B cell (primary cell): ENCODE data around the gene ZNF724. TPM values are rescaled to one million over a fixed set of nuclear protein-coding genes. Genes with fewer than 3 reads are reported as not detected.
A peak's percentile ranks its signal among the peaks of the same experiment; 100 is the strongest.

ENCODE experiments used
- ATAC-seq: fragments of 200-7000 bp; cut with Tn5 transposase; one replicate; pipeline ENCODE4 v1.10.0; 2021; ENCODE audit warnings: low read depth, mild to moderate bottlenecking, moderate number of reproducible peaks, moderate library complexity
- CTCF ChIA-PET: fragments of 350-600 bp; sonication (Branson Sonifier 250); formaldehyde crosslinking; loops from one replicate; lab custom pipeline; 2021; ENCODE audit warnings: antibody characterized with exemption, inconsistent platforms; lab: Charles Lee
- POLR2A ChIA-PET: fragments of 350-600 bp; sonication (Branson Sonifier 250); formaldehyde crosslinking; loops from one replicate; lab custom pipeline; 2021; ENCODE audit warnings: antibody characterized with exemption; lab: Charles Lee
- DNase-seq: peaks from one replicate; pipeline ENCODE4 v3.0.0; 2013
- H2AFZ ChIP-seq: 2 replicates; pipeline ENCODE4 v1.6.1; 2012; ENCODE audit warnings: mild to moderate bottlenecking, low read depth, low read length; ENCODE audit not compliant: insufficient read depth, poor library complexity, severe bottlenecking
- H3K27ac ChIP-seq, 2 donors: 1 replicate in 1 of 2; 2 replicates in 1 of 2; pipeline ENCODE4 v1.5.1; 2012 to 2013; ENCODE audit warnings: low read length in 2 of 2, mild to moderate bottlenecking in 2 of 2, moderate library complexity in 1 of 2
- H3K27me3 ChIP-seq, 4 experiments: fragments of 200-600 bp in 1 of 4; sonication (generic) in 1 of 4; replicated peaks in 1 of 4; 1 replicate in 2 of 4; 2 replicates in 2 of 4; pipeline versions ENCODE4 v1.6.1 to v1.7.0; 2013 to 2016; ENCODE audit warnings: low read length in 3 of 4, mild to moderate bottlenecking in 2 of 4, mixed read lengths in 1 of 4, moderate library complexity in 1 of 4; ENCODE audit not compliant: insufficient read depth in 4 of 4, control insufficient read depth in 3 of 4; ENCODE audit errors: control extremely low read depth in 1 of 4
- H3K36me3 ChIP-seq, 2 experiments: replicated peaks in 1 of 2; 1 replicate in 1 of 2; 2 replicates in 1 of 2; pipeline versions ENCODE4 v1.6.1 to v1.7.1; 2013; ENCODE audit warnings: low read length in 1 of 2; ENCODE audit not compliant: insufficient read depth in 2 of 2, control insufficient read depth in 1 of 2; ENCODE audit errors: control extremely low read depth in 1 of 2, extremely low read depth in 1 of 2
- H3K4me1 ChIP-seq, 2 donors: fragments of 200-600 bp in 1 of 2; sonication (generic) in 1 of 2; 1 replicate in 1 of 2; 2 replicates in 1 of 2; pipeline versions ENCODE4 v1.5.1 to v1.6.1; 2013 to 2017; ENCODE audit warnings: low read length in 2 of 2; ENCODE audit not compliant: control insufficient read depth in 2 of 2, insufficient read depth in 2 of 2
- H3K4me2 ChIP-seq: replicated peaks from 2 replicates; pipeline ENCODE3; 2012; ENCODE audit warnings: mild to moderate bottlenecking, low read depth, low read length; ENCODE audit not compliant: poor library complexity, severe bottlenecking
- H3K4me3 ChIP-seq, 5 experiments: fragments of 200-600 bp in 1 of 5; sonication (generic) in 1 of 5; 1 replicate in 3 of 5; 2 replicates in 2 of 5; pipeline versions ENCODE4 v1.5.1 to v1.7.0; 2011 to 2016; ENCODE audit warnings: low read length in 4 of 5, mild to moderate bottlenecking in 4 of 5, low read depth in 2 of 5, control low read depth in 1 of 5, moderate library complexity in 1 of 5; ENCODE audit not compliant: insufficient read depth in 1 of 5; ENCODE audit errors: control extremely low read depth in 1 of 5, extremely low read depth in 1 of 5
- H3K79me2 ChIP-seq: fragments of 200-600 bp; sonication (generic); one replicate; pipeline ENCODE4 v1.6.0; 2016; ENCODE audit warnings: low read length; ENCODE audit not compliant: control insufficient read depth, insufficient read depth
- H3K9ac ChIP-seq: fragments of 200-600 bp; sonication (generic); 2 replicates; pipeline ENCODE4 v1.6.1; 2017; ENCODE audit warnings: mild to moderate bottlenecking, low read length, moderate library complexity
- H3K9me3 ChIP-seq, 3 donors: one replicate each; pipeline versions ENCODE4 v1.6.1 to v1.7.1; 2013; ENCODE audit warnings: low read length in 2 of 3; ENCODE audit not compliant: control insufficient read depth in 2 of 3, insufficient read depth in 1 of 3; ENCODE audit errors: control extremely low read depth in 1 of 3
- H4K20me1 ChIP-seq: 2 replicates; pipeline ENCODE4 v1.6.0; 2012; ENCODE audit warnings: mild to moderate bottlenecking, low read length; ENCODE audit not compliant: insufficient read depth, control insufficient read depth, poor library complexity, severe bottlenecking
- H3K27ac Mint-ChIP-seq: one replicate; pipeline ENCODE4 v1.8.0; 2021; ENCODE audit warnings: mixed read lengths
- H3K27me3 Mint-ChIP-seq: one replicate; pipeline ENCODE4 v1.8.0; 2021; ENCODE audit warnings: mixed read lengths
- H3K4me1 Mint-ChIP-seq: one replicate; pipeline ENCODE4 v1.8.0; 2021; ENCODE audit warnings: mixed read lengths
- H3K4me3 Mint-ChIP-seq: one replicate; pipeline ENCODE4 v1.8.0; 2021; ENCODE audit warnings: mixed read lengths
- H3K9me3 Mint-ChIP-seq: one replicate; pipeline ENCODE4 v1.8.0; 2022; ENCODE audit warnings: mixed read lengths; ENCODE audit not compliant: insufficient read depth
- EZH2 ChIP-seq: IDR thresholded peaks from 2 replicates; pipeline ENCODE4 v1.6.1; 2012; ENCODE audit warnings: borderline replicate concordance, low read depth, mild to moderate bottlenecking, moderate library complexity, low read length; ENCODE audit not compliant: insufficient read depth, poor library complexity, severe bottlenecking
- WGBS: methylation state at CpG from one replicate; pipeline ENCODE4 v1.1.5; 2013; ENCODE audit warnings: missing lambda C conversion rate; ENCODE audit not compliant: insufficient coverage; 5-methylcytosine and 5-hydroxymethylcytosine counted together
- intact Hi-C: fragments of 100-400 bp; cut with micrococcal nuclease; formaldehyde crosslinking; loops from one replicate; pipeline ENCODE4 v1.10.0; 2022
- polyA plus RNA-seq: library from polyadenylated mRNA; depleted of rRNA; stranded (reverse); fragments of >200 nt; gene quantifications from 2 replicates; pipeline ENCODE4 v1.2.3, GENCODE V29; 2012
- total RNA-seq, 2 donors: library from RNA; stranded (reverse); fragments of 120-200 nt in 1 of 2; gene quantifications; 1 replicate in 1 of 2; 2 replicates in 1 of 2; pipeline versions ENCODE4 v1.2.3 to v1.2.4, GENCODE V29; 2013 to 2022
- TF ChIP-seq, protein P1 (sequence below): fragments of 200-600 bp; IDR thresholded peaks from one replicate; pipeline ENCODE4 v1.8.0; 2022; ENCODE audit warnings: antibody characterized with exemption, mild to moderate bottlenecking

The ZNF724 gene
- total and polyA plus RNA-seq, 2 donors (not counting 1 experiment from before 2014, with no cell fraction given), result 1.6 to 10.0 TPM

DNA sequence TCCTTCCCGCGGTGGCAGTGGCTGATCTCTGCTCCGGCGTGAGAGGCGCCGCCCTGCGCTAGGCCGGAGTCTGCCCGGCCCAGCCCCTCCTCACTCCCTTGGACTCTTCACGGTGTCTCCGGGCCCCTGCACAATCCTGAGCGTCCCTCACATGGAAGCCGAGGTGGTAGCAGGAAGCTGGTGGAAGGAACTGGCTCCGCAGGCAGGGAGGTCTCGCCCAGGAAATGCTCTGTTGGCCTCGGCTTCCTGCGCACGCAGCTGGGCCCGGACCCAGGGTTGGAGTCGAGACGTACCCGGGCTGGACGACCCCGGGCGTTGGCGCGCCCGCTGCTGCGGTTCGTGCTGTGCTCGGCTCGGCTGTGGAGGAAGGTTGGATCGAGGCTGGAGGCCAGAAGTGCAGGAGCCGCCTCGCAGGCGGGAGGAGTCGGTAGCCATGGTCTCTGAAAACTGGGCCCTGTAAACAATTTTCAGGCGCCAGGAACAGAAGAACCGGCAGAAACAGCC is 46.3 kb downstream of the ZNF724 start:
- Mint-ChIP-seq H3K27me3 (no peaks in the 10 kb centered on the region), H3K4me3 (no peak overlapping the region), H3K9me3 (peaks cover 4% of the 10 kb centered on the region), H3K4me1 (no peaks in the 10 kb centered on the region), H3K27ac (no peak overlapping the region)
- ChIA-PET POLR2A (no interaction called here), CTCF (no interaction called here)
- Histone ChIP-seq H3K4me1 (no peaks in the 10 kb centered on the region), H3K4me3 (no peak overlapping the region), H4K20me1 (no peaks in the 10 kb centered on the region), H3K27ac (no peak overlapping the region), H3K27me3 (no peaks in the 10 kb centered on the region), H2AFZ (peak overlapping the region; percentile 28), H3K9ac (no peak overlapping the region), H3K4me2 (no peak overlapping the region), H3K36me3 (no peaks in the 10 kb centered on the region), H3K79me2 (no peaks in the 10 kb centered on the region), H3K9me3 (peaks cover 1 to 57% (median 3%) of the 10 kb centered on the region in 3 donors)
- 25% methylated on average over 35 of the region's 39 CpGs for WGBS
- no peak for DNase-seq
- no peak for ATAC-seq
- no peak for TF ChIP-seq EZH2
- TF ChIP-seq, protein P1, sequence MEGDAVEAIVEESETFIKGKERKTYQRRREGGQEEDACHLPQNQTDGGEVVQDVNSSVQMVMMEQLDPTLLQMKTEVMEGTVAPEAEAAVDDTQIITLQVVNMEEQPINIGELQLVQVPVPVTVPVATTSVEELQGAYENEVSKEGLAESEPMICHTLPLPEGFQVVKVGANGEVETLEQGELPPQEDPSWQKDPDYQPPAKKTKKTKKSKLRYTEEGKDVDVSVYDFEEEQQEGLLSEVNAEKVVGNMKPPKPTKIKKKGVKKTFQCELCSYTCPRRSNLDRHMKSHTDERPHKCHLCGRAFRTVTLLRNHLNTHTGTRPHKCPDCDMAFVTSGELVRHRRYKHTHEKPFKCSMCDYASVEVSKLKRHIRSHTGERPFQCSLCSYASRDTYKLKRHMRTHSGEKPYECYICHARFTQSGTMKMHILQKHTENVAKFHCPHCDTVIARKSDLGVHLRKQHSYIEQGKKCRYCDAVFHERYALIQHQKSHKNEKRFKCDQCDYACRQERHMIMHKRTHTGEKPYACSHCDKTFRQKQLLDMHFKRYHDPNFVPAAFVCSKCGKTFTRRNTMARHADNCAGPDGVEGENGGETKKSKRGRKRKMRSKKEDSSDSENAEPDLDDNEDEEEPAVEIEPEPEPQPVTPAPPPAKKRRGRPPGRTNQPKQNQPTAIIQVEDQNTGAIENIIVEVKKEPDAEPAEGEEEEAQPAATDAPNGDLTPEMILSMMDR, result no peak
- intact Hi-C loops, result no loop called here

DNA sequence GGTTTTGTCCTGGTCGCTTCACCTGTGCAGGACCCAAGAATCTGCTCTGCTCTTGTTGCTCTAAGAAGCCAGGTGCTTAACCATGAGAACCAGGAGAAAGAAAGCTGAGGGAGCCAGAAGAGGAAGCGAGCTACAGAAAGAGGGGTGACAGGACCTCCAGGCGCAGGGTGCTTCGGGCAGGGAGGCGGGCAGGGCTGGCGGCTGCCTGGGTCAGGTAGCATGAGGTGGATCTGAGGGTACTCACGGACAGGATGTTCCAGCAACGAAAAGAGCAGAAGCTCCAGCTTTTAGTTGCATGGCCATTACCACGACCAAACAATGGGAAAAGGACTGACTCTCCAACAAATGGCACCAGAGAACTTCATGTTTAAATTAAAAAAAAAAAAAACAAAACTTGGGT is 59.9 kb downstream of the ZNF724 start:
- intact Hi-C loops, result no loop called here
- no peaks in the 10 kb centered on the region for H3K27me3 ChIP-seq
- H3K9ac ChIP-seq, result no peak overlapping the region
- no peak overlapping the region for H3K27ac ChIP-seq
- H3K4me1 ChIP-seq, result no peaks in the 10 kb centered on the region
- TF ChIP-seq, protein P1, result no peak
- TF ChIP-seq EZH2, result no peak
- no peak overlapping the region for H3K4me3 ChIP-seq
- H3K4me2 ChIP-seq, result no peak overlapping the region
- H3K9me3 ChIP-seq, result peaks cover 0 to 36% (median 3%) of the 10 kb centered on the region in 3 donors
- Mint-ChIP-seq H3K4me1 (no peaks in the 10 kb centered on the region), H3K9me3 (peaks cover 2% of the 10 kb centered on the region), H3K4me3 (no peak overlapping the region), H3K27ac (no peak overlapping the region), H3K27me3 (no peaks in the 10 kb centered on the region)
- ChIA-PET POLR2A (interaction anchor here (0.6 kb wide), 1 partner anchor 1983 kb away, joined by 3 read pairs; no protein-coding TSS in a partner anchor), CTCF (no interaction called here)
- WGBS, result 97% methylated on average over 7 of the region's 9 CpGs
- H3K36me3 ChIP-seq, result no peaks in the 10 kb centered on the region
- H3K79me2 ChIP-seq, result no peaks in the 10 kb centered on the region
- H4K20me1 ChIP-seq, result no peaks in the 10 kb centered on the region
- ATAC-seq (no peak), DNase-seq (no peak)
- H2AFZ ChIP-seq, result no peak overlapping the region
